SK-N-MC (cell line): Measurements from ENCODE around the gene GMPPA.

Source experiments
- EZH2 ChIP-seq: fragments of 200-600 bp; sonication (generic); IDR thresholded peaks from one replicate; pipeline ENCODE4 v1.6.1; 2017; ENCODE audit warnings: antibody characterized with exemption
- POLR2AphosphoS5 ChIP-seq: IDR thresholded peaks from 2 replicates; pipeline ENCODE4 v1.6.1; 2012; ENCODE audit warnings: mild to moderate bottlenecking, low read depth, low read length, borderline replicate concordance

GRCh38 chr2:219500135-219500534 lies 1.4 kb downstream of the GMPPA start:
- TF ChIP-seq EZH2, result no peak
- no peak for TF ChIP-seq POLR2AphosphoS5
